Neuronal stem cell (in vitro differentiated cells): ENCODE data around the gene ORAI3.

ENCODE experiments used
- DNase-seq: peaks from one replicate; pipeline ENCODE4 v3.0.0-alpha.2; 2013; ENCODE audit warnings: low spot score
- H2AFZ ChIP-seq: one replicate; pipeline ENCODE4 v1.6.1; 2013; ENCODE audit warnings: mild to moderate bottlenecking, low read length, inconsistent platforms
- H2AK5ac ChIP-seq: 2 replicates; pipeline ENCODE4 v1.6.1; 2013; ENCODE audit warnings: low read depth, mild to moderate bottlenecking, inconsistent platforms, low read length, moderate library complexity, mixed read lengths
- H2BK120ac ChIP-seq: 2 replicates; pipeline ENCODE4 v1.6.1; 2013; ENCODE audit warnings: low read depth, mild to moderate bottlenecking, inconsistent platforms, low read length, moderate library complexity, mixed read lengths
- H2BK12ac ChIP-seq: one replicate; pipeline ENCODE4 v1.6.1; 2013; ENCODE audit warnings: low read length, inconsistent platforms
- H2BK15ac ChIP-seq: 2 replicates; pipeline ENCODE4 v1.6.1; 2013; ENCODE audit warnings: mild to moderate bottlenecking, low read length, inconsistent platforms, mixed read lengths
- H2BK5ac ChIP-seq: one replicate; pipeline ENCODE4 v1.6.1; 2013; ENCODE audit warnings: inconsistent platforms, mild to moderate bottlenecking, low read length, moderate library complexity
- H3K14ac ChIP-seq: one replicate; pipeline ENCODE4 v1.6.1; 2013; ENCODE audit warnings: low read length, inconsistent platforms
- H3K18ac ChIP-seq: 2 replicates; pipeline ENCODE4 v1.6.1; 2013; ENCODE audit warnings: low read length, inconsistent platforms
- H3K23ac ChIP-seq: 2 replicates; pipeline ENCODE4 v1.6.1; 2013; ENCODE audit warnings: low read depth, mild to moderate bottlenecking, mixed read lengths, low read length, inconsistent platforms; ENCODE audit not compliant: poor library complexity
- H3K27ac ChIP-seq: replicated peaks from 3 replicates; pipeline ENCODE4 v1.5.1; 2013; ENCODE audit warnings: low read length, inconsistent platforms
- H3K27me3 ChIP-seq, 3 experiments: 2 replicates each; pipeline ENCODE4 v1.6.1; 2013; ENCODE audit warnings: low read length in 3 of 3, mild to moderate bottlenecking in 2 of 3, inconsistent platforms in 1 of 3, low read depth in 1 of 3, mixed read lengths in 1 of 3, moderate library complexity in 1 of 3; ENCODE audit not compliant: control insufficient read depth in 3 of 3, insufficient read depth in 3 of 3
- H3K36me3 ChIP-seq, 2 donors: replicated peaks in 1 of 2; 2 replicates each; pipeline ENCODE4 v1.6.1; 2013; ENCODE audit warnings: low read length in 2 of 2; ENCODE audit not compliant: control insufficient read depth in 2 of 2, insufficient read depth in 2 of 2
- H3K4ac ChIP-seq: 2 replicates; pipeline ENCODE4 v1.6.1; 2013; ENCODE audit warnings: inconsistent platforms, mild to moderate bottlenecking, low read length, moderate library complexity
- H3K4me1 ChIP-seq, 2 donors: 1 replicate in 1 of 2; 2 replicates in 1 of 2; pipeline ENCODE4 v1.6.1; 2013; ENCODE audit warnings: low read length in 2 of 2, low read depth in 1 of 2; ENCODE audit not compliant: control insufficient read depth in 2 of 2, insufficient read depth in 1 of 2
- H3K4me2 ChIP-seq: one replicate; pipeline ENCODE4 v1.6.1; 2013; ENCODE audit warnings: mild to moderate bottlenecking, low read length, inconsistent platforms; ENCODE audit not compliant: insufficient read depth, poor library complexity, severe bottlenecking
- H3K4me3 ChIP-seq, 2 donors: 2 replicates each; pipeline ENCODE4 v1.5.1; 2013; ENCODE audit warnings: low read length in 2 of 2, mild to moderate bottlenecking in 2 of 2, inconsistent platforms in 1 of 2, moderate library complexity in 1 of 2
- H3K79me1 ChIP-seq: one replicate; pipeline ENCODE4 v1.6.1; 2013; ENCODE audit warnings: low read depth, mild to moderate bottlenecking, inconsistent platforms, low read length, moderate library complexity
- H3K9ac ChIP-seq: one replicate; pipeline ENCODE4 v1.6.1; 2013; ENCODE audit warnings: mild to moderate bottlenecking, low read depth, low read length, inconsistent platforms; ENCODE audit not compliant: poor library complexity
- H3K9me3 ChIP-seq, 2 donors: replicated peaks in 1 of 2; 2 replicates each; pipeline versions ENCODE3 to v1.6.1; 2013; ENCODE audit warnings: low read length in 2 of 2, mild to moderate bottlenecking in 2 of 2, inconsistent platforms in 1 of 2, low read depth in 1 of 2, mixed read lengths in 1 of 2, moderate library complexity in 1 of 2; ENCODE audit not compliant: control insufficient read depth in 2 of 2, insufficient read depth in 1 of 2
- H4K8ac ChIP-seq: one replicate; pipeline ENCODE4 v1.6.1; 2013; ENCODE audit warnings: low read depth, mild to moderate bottlenecking, inconsistent platforms, low read length, moderate library complexity
- H4K91ac ChIP-seq: one replicate; pipeline ENCODE4 v1.6.1; 2013; ENCODE audit warnings: low read length, low read depth, mild to moderate bottlenecking, inconsistent platforms; ENCODE audit not compliant: poor library complexity
- WGBS, 2 donors: extraction: QIAGEN DNeasy Blood & Tissue Kit; methylation state at CpG; one replicate each; pipeline ENCODE4 v1.1.7; 2013; ENCODE audit warnings: missing lambda C conversion rate in 2 of 2, mixed read lengths in 1 of 2; ENCODE audit not compliant: insufficient read length in 2 of 2, insufficient replicate concordance in 1 of 2; ENCODE audit errors: extremely low coverage in 2 of 2; 5-methylcytosine and 5-hydroxymethylcytosine counted together

The ORAI3 gene

DNA sequence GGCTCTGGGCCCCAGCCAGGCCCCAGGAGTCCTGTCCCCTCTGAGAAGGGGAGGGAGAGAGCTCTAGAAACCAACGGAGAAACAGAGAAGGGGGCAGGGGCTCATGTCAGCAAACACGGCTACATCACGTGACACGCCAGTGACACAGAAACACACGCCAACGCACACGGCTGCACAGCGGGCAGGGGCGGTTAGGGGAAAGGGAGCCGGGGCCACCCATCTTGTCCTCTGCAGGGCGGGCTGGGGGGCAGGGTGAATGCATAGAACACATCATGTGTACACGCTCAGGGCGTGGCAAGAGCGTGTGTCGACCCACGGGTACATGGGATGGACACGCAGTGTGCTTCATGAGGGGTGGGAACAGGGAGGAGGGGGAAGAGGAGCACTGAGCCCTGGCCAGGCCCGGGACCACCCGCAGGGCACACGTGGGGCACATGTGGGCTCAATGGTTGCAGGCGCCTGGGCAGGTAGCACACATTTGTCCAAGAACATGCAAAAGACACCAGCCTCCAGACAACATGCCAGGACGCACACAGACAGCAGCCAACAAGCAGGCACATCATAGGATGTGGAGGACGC lies 40.7 kb downstream of the ORAI3 start:
- no CpG with 5 or more reads among the region's 23 CpGs for WGBS, 2 donors
- H3K23ac ChIP-seq: peak overlapping the region; percentile 68
- H3K4ac ChIP-seq: no peak overlapping the region
- H3K4me3 ChIP-seq: peak overlapping the region in 1 of 2 donors; percentile 56
- H3K4me2 ChIP-seq: no peak overlapping the region
- H3K18ac ChIP-seq: no peak overlapping the region
- H2AFZ ChIP-seq: no peak overlapping the region
- no peak overlapping the region for H2AK5ac ChIP-seq
- H2BK15ac ChIP-seq: peak overlapping the region; percentile 64
- H2BK120ac ChIP-seq: no peak overlapping the region
- H3K27me3 ChIP-seq: no peaks in the 10 kb centered on the region
- no peak overlapping the region for H3K9ac ChIP-seq
- no peaks in the 10 kb centered on the region for H3K79me1 ChIP-seq
- no peak overlapping the region for H4K8ac ChIP-seq
- no peak overlapping the region for H3K27ac ChIP-seq
- H3K4me1 ChIP-seq: peaks cover 4 to 5% of the 10 kb centered on the region in 2 donors
- no peak for DNase-seq
- peaks cover 3 to 10% of the 10 kb centered on the region in 2 donors for H3K36me3 ChIP-seq
- no peaks in the 10 kb centered on the region for H3K9me3 ChIP-seq
- H2BK12ac ChIP-seq: no peak overlapping the region
- H4K91ac ChIP-seq: no peak overlapping the region
- peak overlapping the region; percentile 53 for H2BK5ac ChIP-seq
- H3K14ac ChIP-seq: no peak overlapping the region

DNA sequence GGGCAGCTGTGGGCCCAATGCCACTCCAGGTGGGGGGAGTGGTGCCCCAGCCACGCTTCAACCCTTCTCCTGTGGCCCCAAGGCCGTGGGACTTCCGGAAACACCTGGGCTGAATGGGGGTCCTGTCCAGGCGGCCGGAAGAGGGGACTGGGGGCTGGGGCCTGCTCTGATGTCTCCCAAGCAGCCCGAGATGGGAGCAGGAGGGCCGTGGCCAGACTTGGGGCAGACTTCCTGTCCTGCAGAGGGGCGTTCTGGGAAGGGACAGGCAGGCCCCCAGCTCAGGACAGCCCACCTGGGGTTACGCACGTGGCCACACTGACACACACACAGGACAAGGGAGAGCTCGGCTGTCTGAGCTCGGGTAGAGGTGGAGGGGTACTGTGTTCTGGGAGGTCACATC lies 41.2 kb downstream of the ORAI3 start:
- peak overlapping the region in 1 of 2 donors; percentile 56 for H3K4me3 ChIP-seq
- H3K4me1 ChIP-seq: peaks cover 4% of the 10 kb centered on the region in 2 donors
- H3K27me3 ChIP-seq: no peaks in the 10 kb centered on the region
- H2BK12ac ChIP-seq: no peak overlapping the region
- no peak overlapping the region for H2BK120ac ChIP-seq
- peaks cover 0 to 10% of the 10 kb centered on the region in 2 donors for H3K36me3 ChIP-seq
- H3K18ac ChIP-seq: no peak overlapping the region
- H3K23ac ChIP-seq: peak overlapping the region; percentile 0
- H3K14ac ChIP-seq: no peak overlapping the region
- H3K9me3 ChIP-seq: no peaks in the 10 kb centered on the region
- H2AFZ ChIP-seq: no peak overlapping the region
- no peak overlapping the region for H3K4ac ChIP-seq
- no peak overlapping the region for H3K9ac ChIP-seq
- H2BK5ac ChIP-seq: peak overlapping the region; percentile 53
- no peak overlapping the region for H2AK5ac ChIP-seq
- WGBS, 2 donors: no CpG with 5 or more reads among the region's 12 CpGs
- no peak overlapping the region for H4K91ac ChIP-seq
- no peak overlapping the region for H4K8ac ChIP-seq
- H2BK15ac ChIP-seq: peak overlapping the region; percentile 64
- H3K4me2 ChIP-seq: no peak overlapping the region
- no peaks in the 10 kb centered on the region for H3K79me1 ChIP-seq
- no peak overlapping the region for H3K27ac ChIP-seq
- DNase-seq: no peak

DNA sequence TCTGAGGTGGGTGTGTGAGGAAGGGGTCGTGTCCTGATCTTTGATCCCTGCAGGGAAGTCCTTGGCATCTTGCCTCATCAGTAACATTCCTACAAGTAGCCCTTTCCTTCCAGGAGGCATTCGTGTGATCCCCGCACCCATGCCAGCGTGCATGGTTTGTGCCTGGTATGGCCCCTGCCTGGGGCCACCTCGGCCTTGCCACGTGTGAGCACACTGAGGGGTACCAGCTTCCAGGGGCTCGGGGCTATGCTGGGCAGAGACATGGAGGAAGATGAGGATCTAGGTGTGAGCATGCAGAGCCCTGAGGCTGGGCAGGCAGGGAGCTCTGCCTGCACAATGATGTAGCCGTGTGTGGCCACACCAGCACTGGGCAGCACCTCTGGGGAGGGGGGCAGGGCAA lies 42.2 kb downstream of the ORAI3 start:
- Histone ChIP-seq H2BK15ac (no peak overlapping the region), H2BK12ac (peak overlapping the region; percentile 58), H3K27me3 (no peaks in the 10 kb centered on the region), H3K4me3 (peak overlapping the region in 1 of 2 donors; percentile 40), H2BK5ac (no peak overlapping the region), H4K91ac (no peak overlapping the region), H3K14ac (peak overlapping the region; percentile 63), H3K4me1 (no peaks in the 10 kb centered on the region), H3K4me2 (no peak overlapping the region), H2BK120ac (no peak overlapping the region), H3K79me1 (no peaks in the 10 kb centered on the region), H3K18ac (no peak overlapping the region), H3K9ac (peak overlapping the region; percentile 70), H3K9me3 (no peaks in the 10 kb centered on the region), H3K23ac (no peak overlapping the region), H3K27ac (no peak overlapping the region), H3K36me3 (peaks cover 0 to 8% of the 10 kb centered on the region in 2 donors), H4K8ac (peak overlapping the region; percentile 50), H2AFZ (no peak overlapping the region), H2AK5ac (peak overlapping the region; percentile 61), H3K4ac (no peak overlapping the region)
- DNase-seq: no peak
- WGBS, 2 donors: no CpG with 5 or more reads among the region's 8 CpGs

- Histone ChIP-seq H3K36me3 (peaks cover 0 to 6% of the 10 kb centered on the region in 2 donors), H3K23ac (no peak overlapping the region)
- no peak for DNase-seq
These were observed 43.5 kb downstream of the ORAI3 start for GRCh38 chr16:30992276-30992780.

More at GRCh38 chr16:30992276-30992780, 43.5 kb downstream of the ORAI3 start:
- Histone ChIP-seq H3K4me2 (no peak overlapping the region), H2BK120ac (no peak overlapping the region), H4K8ac (no peak overlapping the region), H3K4ac (no peak overlapping the region), H3K9me3 (no peaks in the 10 kb centered on the region), H4K91ac (no peak overlapping the region), H3K27ac (no peak overlapping the region), H2BK15ac (no peak overlapping the region), H3K14ac (peak overlapping the region; percentile 47), H2AFZ (no peak overlapping the region), H2BK12ac (no peak overlapping the region), H3K4me3 (no peak overlapping the region), H3K27me3 (peaks cover 0 to 10% (median 0%) of the 10 kb centered on the region in 3 experiments), H3K18ac (no peak overlapping the region), H2AK5ac (no peak overlapping the region), H3K9ac (peak overlapping the region; percentile 60), H3K4me1 (peaks cover 0 to 6% of the 10 kb centered on the region in 2 donors), H3K79me1 (no peaks in the 10 kb centered on the region), H2BK5ac (peak overlapping the region; percentile 24)
- no CpG with 5 or more reads among the region's 21 CpGs for WGBS, 2 donors
